Endodermal cell (in vitro differentiated cells): Measurements from ENCODE around the gene RPS14. TPM values are rescaled to one million over a fixed set of nuclear protein-coding genes. Genes with fewer than 3 reads are reported as not detected.
A peak's percentile ranks its signal among the peaks of the same experiment; 100 is the strongest.

Experiments used
- DNase-seq: peaks from one replicate; pipeline ENCODE4 v3.0.0-alpha.2; 2017
- H3K27ac ChIP-seq: 2 replicates; pipeline ENCODE4 v1.5.1; 2013; ENCODE audit warnings: mild to moderate bottlenecking, low read depth, low read length, moderate library complexity
- H3K27me3 ChIP-seq: 2 replicates; pipeline ENCODE4 v1.6.1; 2013; ENCODE audit warnings: mild to moderate bottlenecking, low read length, moderate library complexity; ENCODE audit not compliant: insufficient read depth, control insufficient read depth, poor library complexity, severe bottlenecking
- H3K36me3 ChIP-seq: 2 replicates; pipeline ENCODE4 v1.7.0; 2013; ENCODE audit warnings: mild to moderate bottlenecking, low read length, moderate library complexity; ENCODE audit not compliant: control insufficient read depth, insufficient read depth
- H3K4me1 ChIP-seq: one replicate; pipeline ENCODE4 v1.7.0; 2013; ENCODE audit warnings: low read length; ENCODE audit not compliant: control insufficient read depth, insufficient read depth
- H3K4me3 ChIP-seq: 2 replicates; pipeline ENCODE4 v1.5.1; 2013; ENCODE audit warnings: mild to moderate bottlenecking, low read length, moderate library complexity
- H3K9ac ChIP-seq: 2 replicates; pipeline ENCODE4 v1.6.1; 2013; ENCODE audit warnings: mild to moderate bottlenecking, low read length, moderate library complexity; ENCODE audit not compliant: poor library complexity, severe bottlenecking; ENCODE audit errors: extremely low read depth
- H3K9me3 ChIP-seq: 2 replicates; pipeline ENCODE4 v1.6.1; 2013; ENCODE audit warnings: mild to moderate bottlenecking, low read length, moderate library complexity; ENCODE audit not compliant: control insufficient read depth
- H3K27ac Mint-ChIP-seq: 2 replicates; pipeline ENCODE4 v1.8.0; 2020; ENCODE audit warnings: mixed read lengths
- H3K27me3 Mint-ChIP-seq: 2 replicates; pipeline ENCODE4 v1.8.0; 2021; ENCODE audit warnings: mild to moderate bottlenecking, mixed read lengths; ENCODE audit not compliant: insufficient read depth
- H3K36me3 Mint-ChIP-seq: 2 replicates; pipeline ENCODE4 v1.8.0; 2020; ENCODE audit warnings: low read depth, mixed read lengths
- H3K4me1 Mint-ChIP-seq: 2 replicates; pipeline ENCODE4 v1.8.0; 2020; ENCODE audit warnings: mixed read lengths
- H3K4me3 Mint-ChIP-seq: 2 replicates; pipeline ENCODE4 v1.8.0; 2020; ENCODE audit warnings: mild to moderate bottlenecking, moderate library complexity, mixed read lengths
- H3K9me3 Mint-ChIP-seq: 2 replicates; pipeline ENCODE4 v1.8.0; 2020; ENCODE audit warnings: mild to moderate bottlenecking, mixed read lengths
- WGBS, 2 experiments: methylation state at CpG; one replicate each; pipeline versions ENCODE4 v1.1.5 to v1.1.7; 2013; ENCODE audit warnings: missing lambda C conversion rate in 2 of 2, mixed read lengths in 1 of 2; ENCODE audit not compliant: insufficient coverage in 1 of 2, insufficient read length in 1 of 2; 5-methylcytosine and 5-hydroxymethylcytosine counted together
- total RNA-seq, 2 donors: library from RNA; stranded (reverse); fragmentation: NEBNext Ultra II Directional in 1 of 2; extraction: Animal tissue kit (Norgen Biotek cat#: 25700) in 1 of 2; gene quantifications; 2 replicates in 1 of 2; 3 replicates in 1 of 2; pipeline ENCODE4 v1.2.1, GENCODE V29; 2021
- TF ChIP-seq, protein P1 (sequence below): fragments of 200-600 bp; sonication (generic); conservative IDR thresholded peaks from 2 replicates; pipeline ENCODE4 v1.5.0; 2021; ENCODE audit warnings: antibody characterized with exemption, mild to moderate bottlenecking

Gene RPS14
- total RNA-seq, 2 donors from 2014 or later: 2,313 to 2,316 TPM

DNA sequence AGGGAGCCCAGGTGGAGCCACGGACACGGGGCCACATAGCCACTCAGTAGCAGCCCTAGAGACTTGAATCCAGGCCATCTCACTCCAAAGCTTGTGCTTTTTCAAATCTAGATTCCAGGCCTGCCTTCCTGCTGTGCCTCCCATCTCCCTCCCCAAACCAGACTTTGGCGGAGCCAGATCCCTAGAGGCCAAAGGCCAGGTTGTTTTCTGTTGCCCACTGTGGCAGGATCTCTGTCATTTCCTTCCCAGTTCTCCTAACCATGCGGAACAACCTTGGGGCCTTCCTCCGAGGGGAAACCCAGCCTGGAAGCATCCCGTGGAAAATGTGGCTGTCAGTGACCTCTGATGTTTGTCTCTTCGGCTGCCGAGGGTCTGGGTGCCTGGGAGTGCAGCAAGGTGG is 16.4 kb upstream of the RPS14 start:
- Mint-ChIP-seq H3K27me3 (no peaks in the 10 kb centered on the region), H3K4me1 (peaks cover 32% of the 10 kb centered on the region), H3K9me3 (no peaks in the 10 kb centered on the region), H3K27ac (no peak overlapping the region), H3K4me3 (no peak overlapping the region), H3K36me3 (no peaks in the 10 kb centered on the region)
- TF ChIP-seq, protein P1, sequence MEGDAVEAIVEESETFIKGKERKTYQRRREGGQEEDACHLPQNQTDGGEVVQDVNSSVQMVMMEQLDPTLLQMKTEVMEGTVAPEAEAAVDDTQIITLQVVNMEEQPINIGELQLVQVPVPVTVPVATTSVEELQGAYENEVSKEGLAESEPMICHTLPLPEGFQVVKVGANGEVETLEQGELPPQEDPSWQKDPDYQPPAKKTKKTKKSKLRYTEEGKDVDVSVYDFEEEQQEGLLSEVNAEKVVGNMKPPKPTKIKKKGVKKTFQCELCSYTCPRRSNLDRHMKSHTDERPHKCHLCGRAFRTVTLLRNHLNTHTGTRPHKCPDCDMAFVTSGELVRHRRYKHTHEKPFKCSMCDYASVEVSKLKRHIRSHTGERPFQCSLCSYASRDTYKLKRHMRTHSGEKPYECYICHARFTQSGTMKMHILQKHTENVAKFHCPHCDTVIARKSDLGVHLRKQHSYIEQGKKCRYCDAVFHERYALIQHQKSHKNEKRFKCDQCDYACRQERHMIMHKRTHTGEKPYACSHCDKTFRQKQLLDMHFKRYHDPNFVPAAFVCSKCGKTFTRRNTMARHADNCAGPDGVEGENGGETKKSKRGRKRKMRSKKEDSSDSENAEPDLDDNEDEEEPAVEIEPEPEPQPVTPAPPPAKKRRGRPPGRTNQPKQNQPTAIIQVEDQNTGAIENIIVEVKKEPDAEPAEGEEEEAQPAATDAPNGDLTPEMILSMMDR: no peak
- H3K9me3 ChIP-seq: no peaks in the 10 kb centered on the region
- WGBS, 2 experiments: 78 to 93% methylated on average over 6 to 8 of the region's 8 CpGs
- no peak overlapping the region for H3K4me3 ChIP-seq
- H3K27ac ChIP-seq: no peak overlapping the region
- H3K9ac ChIP-seq: no peak overlapping the region
- H3K4me1 ChIP-seq: peaks cover 6% of the 10 kb centered on the region
- no peaks in the 10 kb centered on the region for H3K27me3 ChIP-seq
- no peak for DNase-seq
- H3K36me3 ChIP-seq: no peaks in the 10 kb centered on the region

DNA sequence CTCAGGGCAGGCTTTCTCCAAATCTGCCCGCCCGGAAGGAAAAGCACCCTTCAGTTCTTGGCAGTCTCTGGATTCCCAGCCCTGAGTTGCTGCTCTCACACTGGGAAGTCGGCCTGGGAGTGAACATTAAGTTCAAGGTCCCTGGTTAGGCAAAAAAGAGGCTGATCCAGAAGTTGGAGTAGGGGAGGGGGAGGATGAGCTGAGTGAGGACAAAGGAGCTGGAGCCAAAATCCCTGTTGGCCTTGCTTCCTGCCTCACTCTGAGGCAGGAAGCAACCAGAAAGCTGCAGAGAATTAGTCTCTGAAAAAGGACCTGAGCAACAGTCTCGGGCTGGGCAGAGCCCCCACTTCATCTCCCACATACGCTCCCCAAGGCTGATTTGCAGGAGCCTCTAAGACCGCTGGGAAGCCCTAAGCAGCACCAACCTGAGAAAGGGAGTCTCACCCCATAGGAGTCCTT is 15.0 kb upstream of the RPS14 start:
- Mint-ChIP-seq H3K36me3 (no peaks in the 10 kb centered on the region), H3K4me3 (no peak overlapping the region), H3K9me3 (no peaks in the 10 kb centered on the region), H3K27me3 (no peaks in the 10 kb centered on the region), H3K27ac (peak overlapping the region; percentile 86), H3K4me1 (peaks cover 39% of the 10 kb centered on the region)
- peaks cover 6% of the 10 kb centered on the region for H3K4me1 ChIP-seq
- H3K4me3 ChIP-seq: no peak overlapping the region
- WGBS, 2 experiments: 50 to 71% methylated on average over 1 to 6 of the region's 6 CpGs
- no peak overlapping the region for H3K27ac ChIP-seq
- no peaks in the 10 kb centered on the region for H3K9me3 ChIP-seq
- TF ChIP-seq, protein P1: no peak
- H3K9ac ChIP-seq: peak overlapping the region; percentile 30
- DNase-seq: peak; percentile 69
- H3K36me3 ChIP-seq: no peaks in the 10 kb centered on the region
- H3K27me3 ChIP-seq: no peaks in the 10 kb centered on the region

DNA sequence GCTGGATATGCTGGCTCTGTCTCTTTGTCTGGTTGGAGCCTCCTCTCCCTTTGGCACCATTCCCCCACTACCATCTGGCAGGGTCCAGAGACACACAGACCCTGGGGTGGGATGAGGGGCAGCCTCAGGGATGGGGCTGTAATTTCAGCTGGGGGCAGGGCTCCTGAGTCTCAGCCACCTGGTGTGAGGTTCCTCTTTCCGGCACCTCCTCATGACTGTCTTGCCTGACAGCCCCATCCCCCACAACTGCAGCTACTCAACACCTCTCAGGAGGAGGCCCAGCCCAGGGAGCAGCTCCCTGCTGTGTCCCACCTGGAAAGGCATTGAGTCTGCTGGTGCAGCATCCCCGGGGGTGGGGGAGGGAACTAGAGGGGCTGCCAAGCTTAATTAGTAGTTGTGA is 11.7 kb upstream of the RPS14 start:
- peak; percentile 73 for DNase-seq
- no peaks in the 10 kb centered on the region for H3K36me3 ChIP-seq
- WGBS, 2 experiments: 50% methylated on average over 2 of the region's 2 CpGs; no CpG with 5 or more reads in 1 of the 2 experiments
- peak overlapping the region; percentile 83 for H3K27ac Mint-ChIP-seq
- H3K27me3 Mint-ChIP-seq: no peaks in the 10 kb centered on the region
- H3K4me3 Mint-ChIP-seq: peak overlapping the region; percentile 19
- H3K4me1 ChIP-seq: peaks cover 6% of the 10 kb centered on the region
- TF ChIP-seq, protein P1: no peak
- no peak overlapping the region for H3K27ac ChIP-seq
- H3K4me1 Mint-ChIP-seq: peaks cover 52% of the 10 kb centered on the region
- no peaks in the 10 kb centered on the region for H3K9me3 Mint-ChIP-seq
- H3K4me3 ChIP-seq: no peak overlapping the region
- H3K9me3 ChIP-seq: no peaks in the 10 kb centered on the region
- no peak overlapping the region for H3K9ac ChIP-seq
- H3K36me3 Mint-ChIP-seq: no peaks in the 10 kb centered on the region
- H3K27me3 ChIP-seq: no peaks in the 10 kb centered on the region
